Fibroblast of the aortic adventitia (primary cell): Measurements from ENCODE around the gene TAGLN. TPM values are rescaled to one million over a fixed set of nuclear protein-coding genes. Genes with fewer than 3 reads are reported as not detected.

Experiments used
- DNase-seq: peaks from one replicate; pipeline ENCODE4 v3.0.0-alpha.2; 2010; ENCODE audit warnings: low read depth
- H3K4me3 ChIP-seq: 2 replicates; pipeline ENCODE4 v1.5.1; 2011; ENCODE audit warnings: low read depth, mild to moderate bottlenecking, control low read depth, low read length, moderate library complexity
- CTCF ChIP-seq: IDR thresholded peaks from 2 replicates; pipeline ENCODE4 v1.5.1; 2011; ENCODE audit warnings: mild to moderate bottlenecking, low read length, control low read depth, inconsistent platforms; ENCODE audit not compliant: insufficient read depth
- total RNA-seq: library from RNA; depleted of rRNA; stranded (reverse); fragments of >200 nt; gene quantifications from 2 replicates; pipeline ENCODE4 v1.2.3, GENCODE V29; 2012; ENCODE audit warnings: low replicate concordance

The TAGLN gene
- total RNA-seq, 1 donor: 631 TPM

GRCh38 chr11:117195761-117196160, 3.4 kb upstream of the TAGLN start:
- H3K4me3 ChIP-seq: no peak overlapping the region
- TF ChIP-seq CTCF: no peak
- DNase-seq: no peak

- H3K4me3 ChIP-seq: no peak overlapping the region
- DNase-seq: no peak
- TF ChIP-seq CTCF: no peak
Observed at GRCh38 chr11:117197006-117197405, 2.2 kb upstream of the TAGLN start.

- peak; percentile 50 for TF ChIP-seq CTCF
- no peak overlapping the region for H3K4me3 ChIP-seq
- DNase-seq: no peak
Observed at GRCh38 chr11:117197516-117198456, 1.4 kb upstream of the TAGLN start.

GRCh38 chr11:117198613-117199012, 557 bp upstream of the TAGLN start:
- TF ChIP-seq CTCF: no peak
- DNase-seq: no peak

GRCh38 chr11:117199916-117200812, 994 bp downstream of the TAGLN start:
- DNase-seq: no peak
- no peak for TF ChIP-seq CTCF
- peak overlapping the region; percentile 72 for H3K4me3 ChIP-seq

More at GRCh38 chr11:117198613-117199012, 557 bp upstream of the TAGLN start:
- peak overlapping the region; percentile 72 for H3K4me3 ChIP-seq

GRCh38 chr11:117200813-117201657, 1.9 kb downstream of the TAGLN start:
- peak overlapping the region; percentile 72 for H3K4me3 ChIP-seq
- DNase-seq: no peak
- TF ChIP-seq CTCF: peak; percentile 29
